SK-N-SH (cell line): ENCODE data around the gene PAAF1. TPM values are rescaled to one million over a fixed set of nuclear protein-coding genes. Genes with fewer than 3 reads are reported as not detected.

Experiments
- CTCF ChIA-PET: fragments of 300-600, 350-600 bp; formaldehyde crosslinking; extraction: SDS; loops from one replicate; lab custom pipeline; 2021; lab: Yijun Ruan, JAX
- POLR2A ChIA-PET: fragments of 350-600 bp; sonication (Branson Sonifier 250); formaldehyde crosslinking; extraction: SDS; loops from one replicate; lab custom pipeline; 2020; ENCODE audit warnings: antibody characterized with exemption, inconsistent platforms; lab: Yijun Ruan, JAX
- DNase-seq: peaks from one replicate; pipeline ENCODE4 v3.0.0; 2012
- H2AFZ ChIP-seq: fragments of 200-600 bp; sonication (generic); 2 replicates; pipeline ENCODE4 v1.8.1; 2016; ENCODE audit warnings: antibody characterized with exemption, mild to moderate bottlenecking, low read depth
- H3F3A ChIP-seq: fragments of 200-600 bp; sonication (generic); replicated peaks from 2 replicates; pipeline ENCODE3; 2016; ENCODE audit warnings: antibody characterized with exemption, mild to moderate bottlenecking; ENCODE audit not compliant: insufficient read depth
- H3K27ac ChIP-seq, 2 experiments: fragments of 200-500 bp in 1 of 2; fragments of 200-600 bp in 1 of 2; sonication (Bioruptor generic) in 1 of 2; sonication (generic), shearing (Covaris generic) in 1 of 2; 2 replicates each; pipeline versions ENCODE4 v1.5.1 to v1.6.1; 2014 to 2016; ENCODE audit warnings: low read depth in 2 of 2, inconsistent platforms in 1 of 2, low read length in 1 of 2, mild to moderate bottlenecking in 1 of 2, mixed read lengths in 1 of 2
- H3K27me3 ChIP-seq: fragments of 200-600 bp; sonication (generic), shearing (Covaris generic); 2 replicates; pipeline ENCODE4 v1.6.1; 2016; ENCODE audit warnings: mixed run types; ENCODE audit not compliant: insufficient read depth
- H3K36me3 ChIP-seq, 2 experiments: fragments of 200-500 bp in 1 of 2; fragments of 200-600 bp in 1 of 2; sonication (Bioruptor generic) in 1 of 2; sonication (generic) in 1 of 2; replicated peaks in 1 of 2; 2 replicates each; pipeline versions ENCODE3 to v1.5.1; 2014 to 2016; ENCODE audit warnings: low read length in 1 of 2, mild to moderate bottlenecking in 1 of 2; ENCODE audit not compliant: insufficient read depth in 2 of 2, control insufficient read depth in 1 of 2
- H3K4me1 ChIP-seq, 2 experiments: fragments of 200-500 bp in 1 of 2; fragments of 200-600 bp in 1 of 2; sonication (Bioruptor generic) in 1 of 2; sonication (generic), shearing (Covaris generic) in 1 of 2; 2 replicates each; pipeline versions ENCODE4 v1.5.1 to v1.6.1; 2014 to 2016; ENCODE audit warnings: low read depth in 1 of 2, low read length in 1 of 2, mixed run types in 1 of 2; ENCODE audit not compliant: insufficient read depth in 2 of 2, control insufficient read depth in 1 of 2
- H3K4me2 ChIP-seq: fragments of 200-600 bp; sonication (generic), shearing (Covaris generic); 2 replicates; pipeline ENCODE4 v1.6.1; 2017; ENCODE audit warnings: mixed run types
- H3K4me3 ChIP-seq, 2 experiments: fragments of 200-500 bp in 1 of 2; fragments of 200-600 bp in 1 of 2; sonication (Bioruptor generic) in 1 of 2; sonication (generic), shearing (Covaris generic) in 1 of 2; 2 replicates each; pipeline versions ENCODE4 v1.5.1 to v1.8.1; 2014 to 2016; ENCODE audit warnings: low read depth in 2 of 2, inconsistent platforms in 1 of 2, low read length in 1 of 2, mild to moderate bottlenecking in 1 of 2, mixed read lengths in 1 of 2, moderate library complexity in 1 of 2
- H3K79me2 ChIP-seq: fragments of 200-600 bp; sonication (generic); 2 replicates; pipeline ENCODE4 v1.8.1; 2017; ENCODE audit warnings: mild to moderate bottlenecking; ENCODE audit not compliant: insufficient read depth
- H3K9ac ChIP-seq: fragments of 200-600 bp; sonication (generic); 2 replicates; pipeline ENCODE4 v1.6.1; 2017; ENCODE audit warnings: mixed run types
- H3K9me2 ChIP-seq: fragments of 200-600 bp; sonication (generic); 2 replicates; pipeline ENCODE4 v1.6.1; 2017; ENCODE audit warnings: mixed run types
- H3K9me3 ChIP-seq: fragments of 200-600 bp; sonication (generic); 2 replicates; pipeline ENCODE4 v1.6.1; 2017; ENCODE audit warnings: mixed run types, mild to moderate bottlenecking, moderate library complexity
- H4K20me1 ChIP-seq: fragments of 200-600 bp; sonication (generic); 2 replicates; pipeline ENCODE4 v1.6.1; 2017; ENCODE audit warnings: mild to moderate bottlenecking, mixed run types; ENCODE audit not compliant: insufficient read depth
- ELF1 ChIP-seq: IDR thresholded peaks from 2 replicates; pipeline ENCODE4 v1.4.0; 2012
- EZH2phosphoT487 ChIP-seq: fragments of 200-600 bp; sonication (generic); IDR thresholded peaks from 2 replicates; pipeline ENCODE4 v1.6.1; 2017; ENCODE audit warnings: low read depth, mixed run types, mild to moderate bottlenecking, antibody characterized with exemption, moderate library complexity, borderline replicate concordance
- FOSL2 ChIP-seq: IDR thresholded peaks from 2 replicates; pipeline ENCODE4 v1.4.0; 2012; ENCODE audit warnings: low read depth, mild to moderate bottlenecking, moderate library complexity, borderline replicate concordance
- FOXJ3 ChIP-seq: sonication (generic); formaldehyde crosslinking; IDR thresholded peaks from 2 replicates; pipeline ENCODE4 v1.5.1; 2020; ENCODE audit warnings: mild to moderate bottlenecking, missing genetic modification reagents
- GABPA ChIP-seq: IDR thresholded peaks from 2 replicates; pipeline ENCODE4 v1.4.0; 2012; ENCODE audit warnings: low read depth, mild to moderate bottlenecking
- GATA2 ChIP-seq: sonication (generic); formaldehyde crosslinking; IDR thresholded peaks from 2 replicates; pipeline ENCODE4 v1.5.0; 2020; ENCODE audit warnings: mild to moderate bottlenecking, missing genetic modification reagents
- JUND ChIP-seq: IDR thresholded peaks from 2 replicates; pipeline ENCODE4 v1.4.0; 2012
- MAX ChIP-seq: IDR thresholded peaks from 2 replicates; pipeline ENCODE4 v1.4.0; 2012; ENCODE audit warnings: low read depth
- MEF2A ChIP-seq: IDR thresholded peaks from 2 replicates; pipeline ENCODE4 v1.4.0; 2012; ENCODE audit warnings: low read depth, borderline replicate concordance
- NFIC ChIP-seq: IDR thresholded peaks from 2 replicates; pipeline ENCODE4 v1.4.0; 2012; ENCODE audit warnings: borderline replicate concordance
- NRF1 ChIP-seq: IDR thresholded peaks from 2 replicates; pipeline ENCODE4 v1.6.1; 2012; ENCODE audit warnings: low read depth, mild to moderate bottlenecking, low read length
- POLR2AphosphoS5 ChIP-seq: IDR thresholded peaks from 2 replicates; pipeline ENCODE4 v1.6.1; 2012; ENCODE audit warnings: low read depth, low read length
- RAD21 ChIP-seq: IDR thresholded peaks from 2 replicates; pipeline ENCODE4 v1.6.1; 2012; ENCODE audit warnings: mild to moderate bottlenecking, low read length
- REST ChIP-seq: IDR thresholded peaks from 2 replicates; pipeline ENCODE4 v1.6.1; 2012; ENCODE audit warnings: mild to moderate bottlenecking, low read depth, low read length, moderate library complexity
- RFX5 ChIP-seq: IDR thresholded peaks from 2 replicates; pipeline ENCODE4 v1.6.1; 2012; ENCODE audit warnings: mild to moderate bottlenecking, improper control_type of control experiment, low read length
- RXRA ChIP-seq: IDR thresholded peaks from 2 replicates; pipeline ENCODE4 v1.4.0; 2012; ENCODE audit warnings: low read depth, mild to moderate bottlenecking, borderline replicate concordance
- TAF1 ChIP-seq: IDR thresholded peaks from 2 replicates; pipeline ENCODE4 v1.6.1; 2012; ENCODE audit warnings: low read depth, mild to moderate bottlenecking, low read length, moderate library complexity, borderline replicate concordance
- TCF12 ChIP-seq: IDR thresholded peaks from 2 replicates; pipeline ENCODE4 v1.4.0; 2012
- TEAD4 ChIP-seq: IDR thresholded peaks from 2 replicates; pipeline ENCODE4 v1.4.0; 2012; ENCODE audit warnings: mild to moderate bottlenecking, borderline replicate concordance; ENCODE audit not compliant: insufficient read depth
- YY1 ChIP-seq: IDR thresholded peaks from 2 replicates; pipeline ENCODE4 v1.4.0; 2012; ENCODE audit warnings: low read depth, mild to moderate bottlenecking
- WGBS: methylation state at CpG from one replicate; pipeline ENCODE4 v1.1.6; 2017; ENCODE audit warnings: low lambda C conversion rate; 5-methylcytosine and 5-hydroxymethylcytosine counted together
- polyA plus RNA-seq, 3 experiments: library from polyadenylated mRNA; depleted of rRNA; stranded (reverse); fragments of >200 nt; gene quantifications; 2 replicates each; pipeline ENCODE4 v1.2.3, GENCODE V29; 2012
- TF ChIP-seq, protein P1 (sequence below): fragments of 200-600 bp; sonication (generic); IDR thresholded peaks from 2 replicates; pipeline ENCODE4 v1.6.1; 2017; ENCODE audit warnings: antibody characterized with exemption, mild to moderate bottlenecking, moderate library complexity
- TF ChIP-seq, protein P2 (sequence below): IDR thresholded peaks from 2 replicates; pipeline ENCODE4; 2012

The PAAF1 gene
- polyA plus RNA-seq, 1 of the 3 experiments (the other 2 are of a cell fraction): 23.2 TPM

GRCh38 chr11:73866095-73866579, 10.7 kb upstream of the PAAF1 start (continued):
- TF ChIP-seq REST: no peak
- peak; percentile 31; the same call in 1 of the 2 replicates for TF ChIP-seq GATA2
- TF ChIP-seq, protein P1, sequence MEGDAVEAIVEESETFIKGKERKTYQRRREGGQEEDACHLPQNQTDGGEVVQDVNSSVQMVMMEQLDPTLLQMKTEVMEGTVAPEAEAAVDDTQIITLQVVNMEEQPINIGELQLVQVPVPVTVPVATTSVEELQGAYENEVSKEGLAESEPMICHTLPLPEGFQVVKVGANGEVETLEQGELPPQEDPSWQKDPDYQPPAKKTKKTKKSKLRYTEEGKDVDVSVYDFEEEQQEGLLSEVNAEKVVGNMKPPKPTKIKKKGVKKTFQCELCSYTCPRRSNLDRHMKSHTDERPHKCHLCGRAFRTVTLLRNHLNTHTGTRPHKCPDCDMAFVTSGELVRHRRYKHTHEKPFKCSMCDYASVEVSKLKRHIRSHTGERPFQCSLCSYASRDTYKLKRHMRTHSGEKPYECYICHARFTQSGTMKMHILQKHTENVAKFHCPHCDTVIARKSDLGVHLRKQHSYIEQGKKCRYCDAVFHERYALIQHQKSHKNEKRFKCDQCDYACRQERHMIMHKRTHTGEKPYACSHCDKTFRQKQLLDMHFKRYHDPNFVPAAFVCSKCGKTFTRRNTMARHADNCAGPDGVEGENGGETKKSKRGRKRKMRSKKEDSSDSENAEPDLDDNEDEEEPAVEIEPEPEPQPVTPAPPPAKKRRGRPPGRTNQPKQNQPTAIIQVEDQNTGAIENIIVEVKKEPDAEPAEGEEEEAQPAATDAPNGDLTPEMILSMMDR: no peak
- no peak for TF ChIP-seq POLR2AphosphoS5
- no peak for TF ChIP-seq MEF2A
- 0 out of 2 replicates have a peak, but pooled peaks have one; percentile 10 for TF ChIP-seq MAX

DNA sequence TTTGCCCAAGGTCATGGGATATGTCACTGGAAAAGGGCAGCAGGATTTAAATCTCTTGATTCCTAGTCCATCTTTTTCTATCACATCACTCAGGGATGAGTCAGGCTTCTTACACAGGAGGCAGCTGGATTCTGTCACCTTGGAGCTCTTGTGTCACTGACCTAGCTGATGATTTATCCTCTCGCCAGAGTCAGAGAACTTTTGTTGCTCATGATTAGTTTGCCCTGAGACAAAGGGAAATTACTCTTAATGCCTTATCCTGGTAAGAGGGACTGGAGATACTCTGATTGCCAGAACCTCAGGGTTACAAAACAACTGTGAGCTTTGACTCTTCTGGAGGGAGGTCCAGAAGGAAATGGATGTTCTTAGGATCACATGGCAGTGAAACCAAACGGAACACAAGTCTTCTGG, 10.2 kb upstream of the PAAF1 start:
- Histone ChIP-seq H3K79me2 (no peaks in the 10 kb centered on the region), H3K4me2 (peak overlapping the region; percentile 43), H3K4me1 (peaks cover 12 to 13% of the 10 kb centered on the region in 2 experiments), H3K9ac (peak overlapping the region; percentile 56; the same call in 1 of the 2 replicates), H4K20me1 (no peaks in the 10 kb centered on the region), H3K9me2 (no peaks in the 10 kb centered on the region), H3K4me3 (no peak overlapping the region), H3K27me3 (no peaks in the 10 kb centered on the region), H3K27ac (peak overlapping the region; percentile 93 to 97), H3F3A (peaks cover 46% of the 10 kb centered on the region), H3K9me3 (no peaks in the 10 kb centered on the region), H3K36me3 (peaks cover 0 to 14% of the 10 kb centered on the region in 2 experiments), H2AFZ (no peak overlapping the region)
- DNase-seq: peak; percentile 58
- 0% methylated on average over 2 of the region's 2 CpGs for WGBS
- POLR2A ChIA-PET: interaction anchor here (0.5 to 2.0 kb wide), 10 partner anchors 10 to 571 kb away, joined by 3 to 14 read pairs (median 4); partner anchors contain the start of genes FAM168A, MRPL48, PGM2L1 and RAB6A
- CTCF ChIA-PET: interaction anchor here (0.8 to 2.6 kb wide), 4 partner anchors 10 to 205 kb away, joined by 3 to 11 read pairs (median 4); no protein-coding TSS in a partner anchor
- TF ChIP-seq TCF12 (peak; percentile 97), TAF1 (no peak), EZH2phosphoT487 (no peak), TEAD4 (peak; percentile 47; the same call in 1 of the 2 replicates), MAX (peak; percentile 21; the same call in 1 of the 2 replicates), RAD21 (no peak), YY1 (peak; percentile 51; the same call in 1 of the 2 replicates), FOXJ3 (no peak), RXRA (peak; percentile 48; the same call in 1 of the 2 replicates), ELF1 (no peak), GABPA (no peak), FOSL2 (peak; percentile 93), NRF1 (no peak), POLR2AphosphoS5 (peak; percentile 69), JUND (peak; percentile 92), NFIC (peak; percentile 59; the same call in 1 of the 2 replicates), RFX5 (peak; percentile 33; the same call in 1 of the 2 replicates)
- TF ChIP-seq, protein P2, sequence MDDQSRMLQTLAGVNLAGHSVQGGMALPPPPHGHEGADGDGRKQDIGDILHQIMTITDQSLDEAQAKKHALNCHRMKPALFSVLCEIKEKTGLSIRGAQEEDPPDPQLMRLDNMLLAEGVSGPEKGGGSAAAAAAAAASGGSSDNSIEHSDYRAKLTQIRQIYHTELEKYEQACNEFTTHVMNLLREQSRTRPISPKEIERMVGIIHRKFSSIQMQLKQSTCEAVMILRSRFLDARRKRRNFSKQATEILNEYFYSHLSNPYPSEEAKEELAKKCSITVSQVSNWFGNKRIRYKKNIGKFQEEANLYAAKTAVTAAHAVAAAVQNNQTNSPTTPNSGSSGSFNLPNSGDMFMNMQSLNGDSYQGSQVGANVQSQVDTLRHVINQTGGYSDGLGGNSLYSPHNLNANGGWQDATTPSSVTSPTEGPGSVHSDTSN: peak; percentile 97
